Spinal cord (tissue), 10 donors: ENCODE measurements around the gene ZC3H11A. TPM values are rescaled to one million over a fixed set of nuclear protein-coding genes. Genes with fewer than 3 reads are reported as not detected.

ENCODE experiments used
- DNase-seq, 6 donors: peaks; one replicate each; pipeline versions ENCODE4 v3.0.0 to v3.0.0-alpha.2; 2013 to 2015; ENCODE audit warnings: low spot score in 6 of 6, low read depth in 4 of 6
- H3K27ac ChIP-seq: one replicate; pipeline ENCODE4 v1.5.1; 2013; ENCODE audit warnings: low read depth, low read length, control low read depth
- H3K27me3 ChIP-seq: one replicate; pipeline ENCODE4 v1.6.1; 2013; ENCODE audit warnings: low read length; ENCODE audit not compliant: control insufficient read depth, insufficient read depth
- H3K36me3 ChIP-seq: one replicate; pipeline ENCODE4 v1.6.1; 2013; ENCODE audit warnings: low read length; ENCODE audit not compliant: control insufficient read depth, insufficient read depth
- H3K4me1 ChIP-seq: one replicate; pipeline ENCODE4 v1.6.1; 2013; ENCODE audit warnings: low read length; ENCODE audit not compliant: control insufficient read depth, insufficient read depth
- H3K4me3 ChIP-seq: one replicate; pipeline ENCODE4 v1.5.1; 2013; ENCODE audit warnings: low read depth, low read length, control low read depth
- H3K9me3 ChIP-seq: one replicate; pipeline ENCODE4 v1.6.1; 2013; ENCODE audit warnings: low read length; ENCODE audit not compliant: control insufficient read depth, insufficient read depth
- WGBS: methylation state at CpG from one replicate; pipeline ENCODE4 v1.1.5; 2013; ENCODE audit warnings: missing lambda C conversion rate; ENCODE audit not compliant: insufficient coverage; 5-methylcytosine and 5-hydroxymethylcytosine counted together
- polyA plus RNA-seq, 2 donors: library from polyadenylated mRNA; unstranded; fragments of 120-200 nt; gene quantifications; one replicate each; pipeline ENCODE4 v1.2.1, GENCODE V29; 2013; ENCODE audit not compliant: insufficient read length in 2 of 2
- total RNA-seq, 2 donors: library from RNA; depleted of rRNA in 1 of 2; stranded (reverse); fragments of 120-200 nt in 1 of 2; fragments of >200 nt in 1 of 2; gene quantifications; one replicate each; pipeline versions ENCODE4 v1.2.3 to v1.2.4, GENCODE V29; 2013 to 2014
- donor health status: healthy.

ZC3H11A gene
- total and polyA plus RNA-seq, 4 donors: 95.3 to 118 (median 97.1) TPM

DNA sequence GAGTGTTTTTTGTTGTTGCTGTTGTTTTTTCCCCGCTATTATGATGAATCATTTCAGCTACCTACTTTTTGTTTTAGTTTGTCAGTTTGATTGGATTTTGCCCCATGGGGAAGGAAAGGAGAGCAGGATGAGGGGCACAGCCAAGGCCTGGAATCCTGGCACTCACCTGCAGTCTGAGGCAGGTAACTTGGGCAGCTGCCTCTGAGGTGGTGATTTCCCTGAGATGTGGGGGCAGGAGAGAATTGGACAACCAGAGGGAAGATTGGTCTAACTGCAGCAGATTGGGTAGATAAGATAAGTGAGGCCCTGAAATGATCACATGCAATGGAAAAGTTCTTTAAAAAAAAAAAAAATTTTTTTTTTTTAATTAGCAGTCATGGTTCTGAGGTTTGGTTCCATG is 31.9 kb upstream of the ZC3H11A start:
- no peak for DNase-seq
- peaks cover 4% of the 10 kb centered on the region for H3K4me1 ChIP-seq
- no CpG with 5 or more reads among the region's 1 CpG for WGBS
- no peaks in the 10 kb centered on the region for H3K36me3 ChIP-seq
- no peak overlapping the region for H3K4me3 ChIP-seq
- H3K27ac ChIP-seq: no peak overlapping the region
- no peaks in the 10 kb centered on the region for H3K27me3 ChIP-seq
- no peaks in the 10 kb centered on the region for H3K9me3 ChIP-seq

- peaks cover 7% of the 10 kb centered on the region for H3K4me1 ChIP-seq
- DNase-seq: no peak
- H3K27me3 ChIP-seq: no peaks in the 10 kb centered on the region
- no peak overlapping the region for H3K4me3 ChIP-seq
- no peaks in the 10 kb centered on the region for H3K36me3 ChIP-seq
- no peaks in the 10 kb centered on the region for H3K9me3 ChIP-seq
- no peak overlapping the region for H3K27ac ChIP-seq
- WGBS: no CpG with 5 or more reads among the region's 3 CpGs
Observed at GRCh38 chr1:203764105-203765028, 31.1 kb upstream of the ZC3H11A start.

GRCh38 chr1:203765029-203765837 is 30.2 kb upstream of the ZC3H11A start, which contains the start of gene LAX1:
LAX1 (plus strand) TSS chr1:203765183; CDS start chr1:203765566, 383 bp downstream.
- peaks cover 3% of the 10 kb centered on the region for H3K4me1 ChIP-seq
- no peak within 1 kb of the TSS for H3K4me3 ChIP-seq
- no peak for DNase-seq
- H3K27ac ChIP-seq: no peak within 1 kb of the TSS
- no peaks in the 10 kb centered on the region for H3K9me3 ChIP-seq
- no peaks in the 10 kb centered on the region for H3K27me3 ChIP-seq
- 82% methylated on average over 14 of the region's 16 CpGs for WGBS
- no peaks in the 10 kb centered on the region for H3K36me3 ChIP-seq

DNA sequence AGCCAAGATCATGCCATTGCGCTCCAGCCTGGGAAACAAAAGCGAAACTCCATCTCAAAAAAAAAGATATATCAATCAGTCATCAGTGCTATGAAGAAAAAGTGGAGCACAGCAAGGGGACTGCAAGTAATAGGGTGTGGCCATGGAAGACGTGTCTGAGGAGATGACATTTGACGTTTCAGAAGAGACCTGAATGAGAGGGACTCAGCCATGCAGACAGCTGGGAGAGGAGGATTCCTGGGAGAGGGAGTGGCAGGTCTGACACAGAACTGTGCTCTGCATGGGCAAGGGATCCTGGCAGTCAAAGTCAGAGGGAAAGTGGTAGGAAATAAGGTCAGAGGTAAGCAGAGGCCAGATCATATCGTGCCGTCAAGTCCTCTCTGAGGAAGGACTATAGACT is 27.2 kb upstream of the ZC3H11A start:
- no peak overlapping the region for H3K27ac ChIP-seq
- no peaks in the 10 kb centered on the region for H3K9me3 ChIP-seq
- DNase-seq: no peak
- no peaks in the 10 kb centered on the region for H3K27me3 ChIP-seq
- no peaks in the 10 kb centered on the region for H3K36me3 ChIP-seq
- 88% methylated on average over 4 of the region's 6 CpGs for WGBS
- peaks cover 3% of the 10 kb centered on the region for H3K4me1 ChIP-seq
- H3K4me3 ChIP-seq: no peak overlapping the region

- Histone ChIP-seq H3K4me3 (no peak overlapping the region), H3K9me3 (no peaks in the 10 kb centered on the region), H3K36me3 (no peaks in the 10 kb centered on the region), H3K4me1 (peaks cover 3% of the 10 kb centered on the region), H3K27ac (no peak overlapping the region), H3K27me3 (no peaks in the 10 kb centered on the region)
- peak; percentile 20 to 96 (median 36) for DNase-seq
- WGBS: 52% methylated on average over 6 of the region's 15 CpGs
Observed at GRCh38 chr1:203769505-203770343, 25.7 kb upstream of the ZC3H11A start.

GRCh38 chr1:203771901-203772301 is 23.5 kb upstream of the ZC3H11A start:
- peak in 1 of 6 donors; percentile 43 for DNase-seq
- Histone ChIP-seq H3K9me3 (no peaks in the 10 kb centered on the region), H3K4me3 (no peak overlapping the region), H3K36me3 (no peaks in the 10 kb centered on the region), H3K4me1 (peaks cover 3% of the 10 kb centered on the region), H3K27me3 (no peaks in the 10 kb centered on the region), H3K27ac (no peak overlapping the region)
- 93% methylated on average over 5 of the region's 7 CpGs for WGBS

DNA sequence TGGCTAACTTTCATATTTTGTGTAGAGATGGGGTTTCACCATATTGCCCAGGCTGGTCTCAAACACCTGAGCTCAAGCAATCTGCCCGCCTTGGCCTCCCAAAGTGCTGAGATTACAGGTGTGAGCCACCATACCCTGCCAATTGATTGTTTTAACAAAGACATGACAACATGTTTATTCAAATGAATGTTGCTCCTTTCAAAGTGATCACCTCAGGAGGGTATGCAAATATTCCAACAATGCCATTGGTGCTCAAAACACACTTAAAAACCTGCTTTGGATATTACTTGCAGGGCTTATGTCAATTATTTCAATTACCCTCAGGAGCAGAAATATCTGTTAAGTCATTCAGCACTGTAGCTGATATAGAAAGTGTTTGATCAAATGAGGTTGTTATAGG is 22.6 kb upstream of the ZC3H11A start:
- DNase-seq: no peak
- H3K36me3 ChIP-seq: no peaks in the 10 kb centered on the region
- no peaks in the 10 kb centered on the region for H3K27me3 ChIP-seq
- H3K9me3 ChIP-seq: no peaks in the 10 kb centered on the region
- WGBS: no CpG with 5 or more reads among the region's 1 CpG
- no peak overlapping the region for H3K4me3 ChIP-seq
- H3K27ac ChIP-seq: no peak overlapping the region
- H3K4me1 ChIP-seq: peaks cover 3% of the 10 kb centered on the region

- no peaks in the 10 kb centered on the region for H3K27me3 ChIP-seq
- H3K9me3 ChIP-seq: no peaks in the 10 kb centered on the region
- WGBS: 63% methylated on average over 3 of the region's 4 CpGs
- peak in 1 of 6 donors; percentile 29 for DNase-seq
- no peak overlapping the region for H3K4me3 ChIP-seq
- no peaks in the 10 kb centered on the region for H3K36me3 ChIP-seq
- H3K4me1 ChIP-seq: no peaks in the 10 kb centered on the region
- no peak overlapping the region for H3K27ac ChIP-seq
Observed at GRCh38 chr1:203776636-203777035, 18.8 kb upstream of the ZC3H11A start.

DNA sequence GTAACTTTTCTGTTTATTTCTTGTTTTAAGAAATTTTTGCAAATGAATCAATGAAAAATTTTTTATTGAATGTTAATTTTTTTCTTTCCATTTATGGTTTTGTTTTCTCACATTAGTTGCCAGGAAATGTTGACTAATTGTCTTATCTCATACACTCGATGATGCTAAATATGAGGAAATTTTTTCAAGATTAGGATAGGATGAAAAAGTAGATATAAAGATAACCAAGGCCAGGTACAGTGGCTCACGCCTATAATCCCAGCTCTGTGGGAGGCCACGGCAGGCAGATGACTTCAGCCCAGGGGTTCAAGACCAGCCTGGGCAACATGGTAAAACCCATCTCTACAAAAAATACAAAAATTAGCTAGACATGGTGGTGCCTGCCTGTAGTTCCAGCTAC is 17.8 kb upstream of the ZC3H11A start:
- Histone ChIP-seq H3K4me1 (no peaks in the 10 kb centered on the region), H3K27ac (no peak overlapping the region), H3K9me3 (no peaks in the 10 kb centered on the region), H3K4me3 (no peak overlapping the region), H3K27me3 (no peaks in the 10 kb centered on the region), H3K36me3 (no peaks in the 10 kb centered on the region)
- WGBS: 100% methylated on average over 2 of the region's 3 CpGs
- no peak for DNase-seq
